A549 (cell line): ENCODE results near the gene XYLT1. TPM values are rescaled to one million over a fixed set of nuclear protein-coding genes. Genes with fewer than 3 reads are reported as not detected.

Experiments
- ATAC-seq, 2 experiments: fragments of 200-7000 bp in 1 of 2; fragments of >200 bp in 1 of 2; cut with Nextera tagmentation in 1 of 2; cut with Tn5 transposase in 1 of 2; 3 replicates each; pipeline versions ENCODE4 v1.8.0 to v1.9.1; 2018 to 2020; ENCODE audit warnings: mild to moderate bottlenecking in 1 of 2, moderate library complexity in 1 of 2
- CTCF ChIA-PET: fragments of 300-600 bp; sonication (Branson Sonifier 250); formaldehyde crosslinking; extraction: SDS; loops from one replicate; lab custom pipeline; 2021; ENCODE audit warnings: antibody characterized with exemption, inconsistent platforms; lab: Yijun Ruan, JAX
- POLR2A ChIA-PET: fragments of 350-600 bp; formaldehyde crosslinking; extraction: SDS; loops from one replicate; lab custom pipeline; 2021; ENCODE audit warnings: antibody characterized with exemption, inconsistent platforms; lab: Yijun Ruan, JAX
- DNase-seq, 2 experiments: peaks; one replicate each; pipeline versions ENCODE4 v3.0.0 to v3.0.0-alpha.2; 2011 to 2016; ENCODE audit warnings: low read depth in 1 of 2, low spot score in 1 of 2
- FAIRE-seq: peaks from 2 replicates; lab custom pipeline; 2011; peaks lifted over from hg19 to GRCh38; lab: Jason Lieb, UNC
- H3K27ac ChIP-seq, 2 experiments: fragments of >200 bp; sonication (Bioruptor Twin); formaldehyde crosslinking; 3 replicates each; pipeline ENCODE4 v1.5.1; 2016 to 2017
- H3K4me1 ChIP-seq: fragments of >200 bp; sonication (Bioruptor Twin); formaldehyde crosslinking; 3 replicates; pipeline ENCODE4 v1.6.1; 2016
- H3K4me2 ChIP-seq: fragments of >200 bp; sonication (Bioruptor Twin); formaldehyde crosslinking; 3 replicates; pipeline ENCODE4 v1.6.1; 2016
- H3K4me3 ChIP-seq: fragments of >200 bp; sonication (Bioruptor Twin); formaldehyde crosslinking; 3 replicates; pipeline ENCODE4 v1.5.1; 2016
- H3K9me3 ChIP-seq: fragments of >200 bp; sonication (Bioruptor Twin); formaldehyde crosslinking; 3 replicates; pipeline ENCODE4 v1.6.1; 2016
- ATOH8 ChIP-seq: fragments of 250-450 bp; sonication (Bioruptor Pico); IDR thresholded peaks from 2 replicates; pipeline ENCODE4 v1.5.0; 2020; ENCODE audit warnings: low read depth, mild to moderate bottlenecking, moderate library complexity
- BCL3 ChIP-seq: fragments of >200 bp; sonication (Bioruptor Twin); formaldehyde crosslinking; IDR thresholded peaks from 3 replicates; pipeline ENCODE4 v1.6.1; 2016
- CTCF ChIP-seq: fragments of >200 bp; sonication (Bioruptor Twin); formaldehyde crosslinking; IDR thresholded peaks from 3 replicates; pipeline ENCODE4 v1.5.1; 2016
- EHMT2 ChIP-seq: fragments of 200-600 bp; sonication (generic); IDR thresholded peaks from 2 replicates; pipeline ENCODE4 v1.6.1; 2016; ENCODE audit warnings: antibody characterized with exemption, low read depth, mild to moderate bottlenecking, moderate library complexity
- ELK1 ChIP-seq: fragments of 150-350 bp; IDR thresholded peaks from 2 replicates; pipeline ENCODE4 v1.6.1; 2014; ENCODE audit warnings: low read depth, mild to moderate bottlenecking, low read length
- FOSB ChIP-seq: fragments of 250-450 bp; sonication (Bioruptor Pico); IDR thresholded peaks from 2 replicates; pipeline ENCODE4 v1.5.0; 2020; ENCODE audit warnings: mild to moderate bottlenecking, moderate library complexity
- FOSL2 ChIP-seq, 2 experiments: fragments of 450-650 bp in 1 of 2; fragments of >200 bp in 1 of 2; sonication (Bioruptor Twin) in 1 of 2; formaldehyde crosslinking; IDR thresholded peaks; 2 replicates each; pipeline versions ENCODE4 v1.5.0 to v1.6.1; 2016 to 2020; ENCODE audit warnings: mild to moderate bottlenecking in 1 of 2, moderate library complexity in 1 of 2
- HEYL ChIP-seq: fragments of 250-450 bp; sonication (Bioruptor Pico); IDR thresholded peaks from 2 replicates; pipeline ENCODE4 v1.8.0; 2021; ENCODE audit warnings: mild to moderate bottlenecking, moderate library complexity
- HOXB13 ChIP-seq: fragments of 250-450 bp; sonication (Bioruptor Pico); IDR thresholded peaks from 2 replicates; pipeline ENCODE4 v1.5.0; 2020; ENCODE audit warnings: low read depth, mild to moderate bottlenecking, moderate library complexity
- HOXB5 ChIP-seq: fragments of 250-450 bp; sonication (Bioruptor Pico); IDR thresholded peaks from 2 replicates; pipeline ENCODE4 v1.5.0; 2020; ENCODE audit warnings: mild to moderate bottlenecking, moderate library complexity
- KDM1A ChIP-seq: fragments of 200-600 bp; sonication (generic); IDR thresholded peaks from 2 replicates; pipeline ENCODE4 v1.6.1; 2016; ENCODE audit warnings: low read depth, mild to moderate bottlenecking
- KDM5A ChIP-seq: fragments of 200-600 bp; sonication (generic); IDR thresholded peaks from 2 replicates; pipeline ENCODE4 v1.6.1; 2016; ENCODE audit warnings: antibody characterized with exemption, mild to moderate bottlenecking
- MAX ChIP-seq: IDR thresholded peaks from 2 replicates; pipeline ENCODE4 v1.6.1; 2012
- MYC ChIP-seq: IDR thresholded peaks from 2 replicates; pipeline ENCODE4 v1.6.1; 2012; ENCODE audit warnings: mild to moderate bottlenecking, inconsistent platforms, low read length, improper control_type of control experiment, borderline replicate concordance
- NFE2L2 ChIP-seq: fragments of 150-350 bp; conservative IDR thresholded peaks from 2 replicates; pipeline ENCODE4 v1.6.1; 2014; ENCODE audit warnings: low read length
- RNF2 ChIP-seq: fragments of 200-600 bp; sonication (generic); IDR thresholded peaks from 2 replicates; pipeline ENCODE4 v1.6.1; 2016; ENCODE audit warnings: low read depth, mild to moderate bottlenecking, antibody characterized with exemption, moderate library complexity, borderline replicate concordance
- SREBF2 ChIP-seq: fragments of 450-650 bp; IDR thresholded peaks from 2 replicates; pipeline ENCODE4 v1.6.1; 2014; ENCODE audit warnings: mild to moderate bottlenecking, moderate library complexity
- USF2 ChIP-seq: fragments of 450-650 bp; IDR thresholded peaks from 2 replicates; pipeline ENCODE4 v1.6.1; 2014; ENCODE audit warnings: antibody characterized with exemption
- ZNF302 ChIP-seq: fragments of 250-450 bp; sonication (Bioruptor Pico); IDR thresholded peaks from 2 replicates; pipeline ENCODE4 v1.9.0; 2021; ENCODE audit warnings: inconsistent platforms, mild to moderate bottlenecking, moderate library complexity
- ZSCAN20 ChIP-seq: fragments of 250-450 bp; sonication (Bioruptor Pico); IDR thresholded peaks from 2 replicates; pipeline ENCODE4 v1.8.0; 2022; ENCODE audit warnings: mild to moderate bottlenecking, moderate library complexity
- WGBS: methylation state at CpG from one replicate; pipeline ENCODE4 v1.1.6; 2017; ENCODE audit errors: missing lambda C conversion rate; 5-methylcytosine and 5-hydroxymethylcytosine counted together
- polyA plus RNA-seq, 4 experiments: library from polyadenylated mRNA; depleted of rRNA in 3 of 4; stranded (reverse); fragments of >200 nt; fragmentation: RNase III in 1 of 4; extraction: RNeasy Plus Mini Kit Qiagen cat#74134 plus additional on column Dnase treatment in 1 of 4; gene quantifications; 2 replicates in 3 of 4; 3 replicates in 1 of 4; pipeline ENCODE4 v1.2.3, GENCODE V29; 2011 to 2017

The XYLT1 gene
- polyA plus RNA-seq, 2 of the 4 experiments (the other 2 are of a cell fraction), result 0.78 to 0.88 TPM

GRCh38 chr16:17126156-17126555, 344.6 kb downstream of the XYLT1 start:
- DNase-seq, result no peak
- TF ChIP-seq KDM1A (no peak), EHMT2 (no peak), FOSL2 (IDR thresholded peaks at IDR 0.05) (no peak), FOSL2 (CRISPR knock-in tag; IDR thresholded peaks at IDR 0.05) (no peak), SREBF2 (no peak), HOXB5 (CRISPR knock-in tag) (no peak), KDM5A (no peak), HEYL (CRISPR knock-in tag) (no peak)
- ChIA-PET POLR2A (no interaction called here), CTCF (no interaction called here)
- Histone ChIP-seq H3K27ac (no peak overlapping the region), H3K4me2 (no peak overlapping the region), H3K4me1 (no peaks in the 10 kb centered on the region), H3K9me3 (no peaks in the 10 kb centered on the region), H3K4me3 (no peak overlapping the region)
- ATAC-seq, result no peak
- 13% methylated on average over 3 of the region's 3 CpGs for WGBS
- FAIRE-seq, result no peak

GRCh38 chr16:17125671-17126070, 345.1 kb downstream of the XYLT1 start:
- ChIA-PET POLR2A (no interaction called here), CTCF (interaction anchor here (1.2 kb wide), 1 partner anchor 444 kb away, joined by 3 read pairs; no protein-coding TSS in a partner anchor)
- H3K4me3 ChIP-seq, result no peak overlapping the region
- FAIRE-seq (no peak), ATAC-seq (no peak), DNase-seq (no peak)
- TF ChIP-seq HOXB13 (CRISPR knock-in tag), result no peak
- TF ChIP-seq SREBF2, result no peak
- TF ChIP-seq RNF2, result no peak
- TF ChIP-seq ZSCAN20 (CRISPR knock-in tag), result no peak
- no peaks in the 10 kb centered on the region for H3K9me3 ChIP-seq
- no peak overlapping the region for H3K4me2 ChIP-seq
- H3K4me1 ChIP-seq, result no peaks in the 10 kb centered on the region
- no peak overlapping the region for H3K27ac ChIP-seq

GRCh38 chr16:17117906-17118577, 352.7 kb downstream of the XYLT1 start:
- no peak overlapping the region for H3K4me2 ChIP-seq
- no peaks in the 10 kb centered on the region for H3K4me1 ChIP-seq
- TF ChIP-seq SREBF2 (no peak), FOSB (CRISPR knock-in tag) (no peak), ZNF302 (CRISPR knock-in tag) (no peak), BCL3 (no peak), MYC (no peak), CTCF (no peak), HEYL (CRISPR knock-in tag) (no peak), ELK1 (no peak), ATOH8 (no peak), NFE2L2 (no peak), MAX (no peak), USF2 (no peak)
- CTCF ChIA-PET, result no interaction called here
- FAIRE-seq (no peak), ATAC-seq (no peak), DNase-seq (no peak)
- H3K9me3 ChIP-seq, result no peaks in the 10 kb centered on the region
- H3K27ac ChIP-seq, result no peak overlapping the region
- WGBS, result 41% methylated on average over 5 of the region's 5 CpGs
- POLR2A ChIA-PET, result no interaction called here
- H3K4me3 ChIP-seq, result no peak overlapping the region
